Retina (tissue), 1 donor: ENCODE measurements around the gene LGALS3BP.
A peak's percentile ranks its signal among the peaks of the same experiment; 100 is the strongest.

Experiments
- DNase-seq: peaks from one replicate; pipeline ENCODE4 v3.0.0-alpha.2; 2016

The LGALS3BP gene

DNA sequence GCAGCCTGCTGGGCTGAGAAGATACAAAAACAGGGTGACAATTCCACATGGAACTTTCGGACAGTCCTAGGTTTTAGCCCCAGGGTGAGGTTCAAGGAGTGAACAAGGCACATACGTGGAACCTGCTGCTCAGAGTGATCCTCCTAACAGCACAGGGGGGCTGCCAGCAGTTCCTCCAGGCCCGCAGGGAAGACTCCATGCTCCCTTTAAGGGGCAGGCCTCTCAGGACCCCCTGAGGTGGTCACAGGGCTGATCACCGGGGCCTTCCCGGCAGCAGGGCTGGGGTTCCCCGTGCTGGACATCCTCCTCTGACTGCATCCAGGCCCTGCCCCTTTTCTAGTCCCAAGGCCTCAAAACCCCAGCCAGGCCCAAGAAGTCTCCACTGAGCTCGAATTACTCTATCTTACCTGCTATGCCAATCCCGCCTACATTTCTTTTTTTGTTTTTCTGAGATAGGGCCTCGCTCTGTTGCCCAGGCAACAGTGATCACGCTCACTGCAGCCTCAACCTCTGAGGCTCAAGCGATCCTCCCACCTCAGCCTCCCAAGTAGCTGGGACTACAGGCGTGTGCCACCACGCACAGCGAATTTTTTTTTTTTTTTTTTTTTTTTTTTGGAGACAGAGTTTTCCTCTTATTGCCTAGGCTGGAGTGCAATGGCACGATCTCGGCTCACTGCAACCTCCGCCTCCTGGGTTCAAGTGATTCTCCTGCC is 19.5 kb upstream of the LGALS3BP start:
- no peak for DNase-seq

DNA sequence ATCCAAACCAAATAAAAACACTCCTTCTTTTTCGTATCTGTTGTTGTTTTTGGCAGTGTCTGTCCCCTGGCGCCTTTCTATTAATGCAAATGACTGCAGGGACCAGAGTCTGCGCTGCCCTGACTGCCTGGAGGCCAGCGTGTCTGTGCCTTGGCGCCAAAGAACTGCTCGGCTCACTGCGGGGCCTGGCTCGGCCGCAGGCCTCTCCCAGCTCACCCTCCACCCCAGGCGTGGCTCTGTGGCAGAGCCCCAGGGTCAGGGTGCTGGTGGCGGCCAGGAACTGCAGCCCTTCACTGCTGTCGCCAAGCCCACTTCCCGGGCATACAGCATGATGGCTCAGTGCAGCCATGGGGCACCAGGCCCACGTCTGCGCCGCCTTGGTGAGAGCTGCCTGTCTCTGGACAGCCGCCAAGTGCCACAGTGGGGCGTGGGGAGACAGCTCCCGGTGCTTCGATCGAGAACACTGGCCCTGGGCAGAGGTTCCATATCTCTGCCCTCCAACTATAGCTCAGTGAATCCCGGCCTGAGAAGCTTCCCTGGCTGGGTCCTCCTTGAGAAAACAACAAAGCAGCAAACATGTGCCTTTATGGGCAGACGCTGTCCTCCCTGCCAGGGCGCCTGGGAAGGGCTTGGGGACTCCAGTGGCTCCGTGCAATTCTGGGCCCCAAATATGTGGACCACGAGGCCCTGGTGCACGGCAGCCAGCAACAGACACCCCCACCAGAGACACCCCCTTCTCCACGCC is 18.8 kb upstream of the LGALS3BP start:
- no peak for DNase-seq

DNA sequence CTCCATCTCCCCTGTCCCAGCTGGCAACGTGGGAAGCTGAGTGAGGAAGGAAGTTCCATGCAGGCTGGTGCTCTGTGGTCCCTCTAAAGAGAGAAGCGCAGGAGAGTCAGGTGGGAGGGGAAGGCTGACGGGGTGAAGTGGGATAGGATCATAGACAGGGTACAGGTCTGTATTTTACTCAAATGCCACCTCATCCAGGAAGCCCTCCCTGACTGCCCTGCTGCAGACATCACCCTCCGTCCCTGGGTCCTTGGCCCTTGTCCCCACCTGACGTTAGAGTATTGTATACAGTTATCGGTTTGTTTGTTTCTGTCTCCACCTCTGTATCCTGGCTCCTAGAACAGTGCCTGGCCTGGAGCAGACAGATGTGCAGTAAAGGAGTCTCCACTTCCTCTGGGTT is 18.2 kb upstream of the LGALS3BP start:
- DNase-seq: no peak

DNA sequence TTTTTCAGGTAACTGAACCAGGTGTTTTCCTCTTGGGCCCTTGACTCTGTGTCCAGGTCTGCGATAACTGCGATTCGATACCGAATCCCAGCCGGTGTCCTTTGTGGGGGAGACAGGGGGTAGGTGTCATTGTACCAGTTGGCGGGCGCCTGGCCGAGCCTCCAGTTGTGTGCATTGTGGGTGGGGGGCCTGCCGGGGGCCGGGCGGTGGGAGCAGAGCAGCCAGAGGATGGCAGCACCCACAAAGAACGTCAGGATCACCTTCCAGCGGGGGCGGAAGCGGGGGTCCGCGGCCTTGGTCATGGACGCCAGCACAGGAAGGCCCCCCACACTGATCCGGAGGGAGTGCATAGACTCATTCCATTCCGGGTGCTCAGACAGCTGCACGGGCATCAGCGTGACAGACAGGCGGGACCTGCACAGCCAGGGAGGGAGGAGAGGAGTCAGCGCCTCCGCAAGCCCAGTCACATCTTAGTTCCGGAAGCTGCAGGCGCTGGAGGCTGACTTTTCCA is 17.6 kb upstream of the LGALS3BP start:
- no peak for DNase-seq

DNA sequence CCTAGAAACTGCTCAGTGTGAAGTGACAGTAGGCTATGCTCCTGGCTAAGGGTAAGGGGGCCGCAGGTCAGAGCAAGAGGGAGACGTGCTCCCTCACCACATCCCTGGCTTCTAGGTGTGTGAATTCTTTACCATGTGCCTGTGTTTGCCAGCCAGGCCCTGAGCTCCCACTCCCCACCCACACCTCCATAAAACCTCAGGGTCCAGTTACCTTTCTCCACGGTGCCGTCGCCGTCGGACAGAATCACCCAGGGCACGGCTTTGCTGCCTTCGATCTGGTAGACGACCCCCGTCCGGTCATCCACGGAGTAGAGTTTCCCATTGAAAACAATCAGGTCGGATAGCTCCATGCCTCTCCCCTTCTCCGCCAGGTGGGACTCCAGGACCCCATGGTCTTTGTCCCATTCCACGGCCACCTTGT is 17.1 kb upstream of the LGALS3BP start:
- no peak for DNase-seq

DNA sequence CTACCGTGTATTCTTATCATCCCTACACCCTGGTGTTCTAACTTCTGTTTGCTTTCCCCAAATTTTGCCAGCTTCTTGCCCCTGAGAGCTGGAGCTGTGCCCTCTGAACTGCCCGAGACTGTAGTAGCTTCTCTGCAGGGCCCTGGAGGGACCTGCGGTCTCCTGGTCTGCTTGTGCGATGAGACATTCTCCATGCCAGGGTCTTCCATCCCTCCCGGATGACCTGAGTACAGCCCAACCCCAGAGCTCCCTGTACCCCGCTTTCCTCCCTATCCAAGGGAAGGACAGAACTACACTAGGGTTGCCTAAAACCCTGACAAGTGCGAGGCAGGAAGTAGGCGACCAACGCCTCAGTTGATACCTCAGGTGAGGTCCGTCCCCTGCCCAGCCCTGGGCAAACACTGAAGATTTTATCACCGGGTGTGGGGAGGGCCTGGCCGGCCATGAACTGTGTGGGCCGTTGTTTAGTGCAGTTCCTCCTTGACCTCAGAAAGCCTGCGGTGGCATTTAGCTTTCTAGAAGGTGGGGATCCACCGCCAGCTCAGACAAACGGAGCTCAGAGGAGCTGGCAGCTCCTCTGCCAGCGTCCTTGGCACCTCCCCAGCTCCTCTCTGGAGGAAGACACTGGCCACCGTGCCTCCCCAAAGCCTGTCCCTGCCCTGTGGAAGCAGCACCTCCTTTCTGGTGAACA is 16.2 kb upstream of the LGALS3BP start:
- DNase-seq: no peak

DNA sequence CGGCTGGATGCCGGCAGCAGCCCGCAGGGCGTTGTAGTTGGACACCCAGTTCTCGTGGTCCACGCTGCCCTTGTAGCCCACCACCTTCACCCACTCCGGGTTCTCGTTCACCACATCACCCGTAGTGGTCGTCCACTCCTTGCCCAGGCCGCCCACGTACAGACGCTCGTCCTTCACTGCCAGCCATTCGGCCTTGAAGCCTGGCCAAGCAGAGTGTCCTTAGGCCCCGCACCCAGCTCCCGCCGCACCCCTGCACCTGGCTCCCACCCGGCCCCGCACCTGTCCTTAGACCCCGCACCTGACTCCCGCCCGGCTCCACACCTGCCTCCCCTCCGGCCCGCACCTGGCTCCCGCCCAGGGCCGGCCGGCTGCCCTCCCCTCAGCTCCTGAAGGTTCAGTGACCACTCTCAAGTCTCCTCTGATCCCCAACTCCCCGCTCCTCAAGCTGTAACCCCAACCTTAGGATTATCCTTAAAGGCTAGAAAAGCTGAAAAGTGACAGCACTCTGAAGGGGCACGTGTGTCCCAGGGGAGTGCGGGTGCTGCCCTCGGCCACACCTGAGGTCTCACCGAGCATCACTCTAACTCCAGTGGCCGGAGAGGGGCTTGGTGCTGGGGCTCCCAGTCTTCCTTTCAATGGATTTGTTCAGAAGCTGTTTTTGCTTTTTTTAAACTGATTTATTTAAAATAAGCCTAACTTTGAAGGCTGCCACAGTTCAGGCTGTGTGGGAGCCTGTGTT is 15.5 kb upstream of the LGALS3BP start:
- no peak for DNase-seq

DNA sequence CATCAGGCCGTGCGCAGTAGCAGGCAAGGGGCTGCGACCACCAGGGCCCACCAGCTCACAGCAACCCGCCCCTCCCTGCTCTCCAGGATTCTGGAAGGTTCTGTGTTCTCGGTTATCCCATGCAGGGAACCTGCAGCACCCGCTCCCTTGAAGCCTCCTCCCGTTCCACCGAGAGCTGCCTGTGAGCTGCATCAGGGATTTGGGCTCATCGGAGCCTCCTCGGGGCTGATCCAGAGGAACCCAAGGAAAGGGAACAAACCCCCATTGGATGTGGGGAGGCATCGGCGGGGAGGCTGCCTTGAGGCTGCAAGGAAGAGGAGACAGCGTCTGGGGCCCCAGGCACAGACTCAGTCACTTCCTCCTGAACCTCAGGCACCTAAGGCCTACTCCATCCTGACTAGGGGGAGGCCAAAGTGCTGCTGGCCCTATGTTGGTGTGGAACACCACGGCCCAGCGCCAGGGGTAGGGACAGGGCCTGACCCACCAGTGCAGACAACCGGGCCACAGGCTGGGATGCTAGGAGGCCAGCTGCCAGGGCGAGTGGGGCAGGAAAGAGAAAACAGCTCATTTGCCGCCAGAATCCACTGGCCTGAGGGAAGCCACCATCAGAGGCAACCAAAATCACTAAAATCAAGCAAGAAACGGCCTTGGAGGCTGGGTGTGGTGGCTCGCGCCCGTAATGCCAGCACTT is 14.4 kb upstream of the LGALS3BP start:
- no peak for DNase-seq

DNA sequence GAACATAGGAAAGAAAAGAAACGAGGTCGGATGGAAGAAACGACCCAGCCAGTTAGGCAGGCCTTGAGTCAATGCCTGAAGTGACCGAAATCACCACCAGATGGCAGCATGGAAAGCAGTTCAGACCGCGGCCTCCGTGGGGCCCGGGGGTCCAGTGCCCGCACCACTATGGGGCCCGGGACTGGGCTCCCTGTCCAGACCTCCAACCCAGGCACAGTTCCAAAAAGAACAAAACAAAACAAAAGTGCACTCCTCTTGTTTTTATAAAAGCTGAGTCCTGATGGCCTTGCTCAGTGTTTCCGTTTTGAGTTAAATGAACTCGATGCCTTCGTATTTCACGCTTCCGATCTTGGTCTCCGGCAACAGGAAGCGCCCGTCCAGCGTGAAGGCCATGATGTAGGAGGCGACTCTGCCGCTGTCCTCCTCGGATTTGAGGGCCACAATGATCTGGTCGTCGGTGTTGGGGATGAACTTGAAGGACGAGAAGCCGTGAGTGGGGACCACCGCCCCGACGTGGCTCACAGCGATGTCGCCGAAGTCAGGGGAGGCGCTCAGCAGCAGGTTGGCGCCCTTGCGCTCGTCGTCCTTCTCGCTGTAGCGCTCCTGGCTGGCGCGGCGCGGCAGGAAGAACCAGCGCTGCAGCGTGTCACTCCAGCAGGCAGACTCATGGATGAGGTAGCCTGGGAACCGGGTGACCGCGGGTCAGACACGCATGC is 13.7 kb upstream of the LGALS3BP start:
- peak; percentile 65 for DNase-seq

DNA sequence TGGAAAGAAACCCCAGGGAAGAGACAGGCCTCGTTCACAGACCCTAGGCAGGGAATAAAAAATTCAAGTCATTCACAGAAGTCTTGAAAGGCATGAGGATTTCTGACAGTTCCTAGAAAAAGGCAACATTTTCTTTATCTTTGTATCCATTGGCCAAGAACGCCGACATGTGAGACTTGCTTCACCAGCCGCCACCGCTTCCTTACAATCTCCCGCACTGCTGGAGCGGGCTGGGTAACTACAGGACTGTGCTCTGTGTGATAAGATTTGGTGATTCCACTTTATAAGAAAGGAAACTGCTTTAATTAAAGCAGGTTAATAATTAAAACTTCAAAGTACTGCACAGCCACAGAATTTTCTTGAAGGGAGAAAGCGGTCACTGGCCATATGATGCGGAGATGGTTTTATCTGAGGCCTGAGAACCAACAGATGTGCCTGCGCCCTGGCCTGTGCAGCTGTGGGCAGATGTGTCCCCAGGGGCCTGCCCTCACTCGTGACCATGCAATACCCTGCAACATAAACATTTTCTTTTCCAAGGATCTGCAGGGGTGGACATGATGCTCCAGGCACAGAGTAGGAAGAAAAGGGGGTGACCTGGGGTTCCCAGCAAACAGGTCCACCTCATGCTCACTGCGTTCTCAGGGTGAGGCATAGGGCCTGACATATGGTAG is 13.0 kb upstream of the LGALS3BP start:
- no peak for DNase-seq

DNA sequence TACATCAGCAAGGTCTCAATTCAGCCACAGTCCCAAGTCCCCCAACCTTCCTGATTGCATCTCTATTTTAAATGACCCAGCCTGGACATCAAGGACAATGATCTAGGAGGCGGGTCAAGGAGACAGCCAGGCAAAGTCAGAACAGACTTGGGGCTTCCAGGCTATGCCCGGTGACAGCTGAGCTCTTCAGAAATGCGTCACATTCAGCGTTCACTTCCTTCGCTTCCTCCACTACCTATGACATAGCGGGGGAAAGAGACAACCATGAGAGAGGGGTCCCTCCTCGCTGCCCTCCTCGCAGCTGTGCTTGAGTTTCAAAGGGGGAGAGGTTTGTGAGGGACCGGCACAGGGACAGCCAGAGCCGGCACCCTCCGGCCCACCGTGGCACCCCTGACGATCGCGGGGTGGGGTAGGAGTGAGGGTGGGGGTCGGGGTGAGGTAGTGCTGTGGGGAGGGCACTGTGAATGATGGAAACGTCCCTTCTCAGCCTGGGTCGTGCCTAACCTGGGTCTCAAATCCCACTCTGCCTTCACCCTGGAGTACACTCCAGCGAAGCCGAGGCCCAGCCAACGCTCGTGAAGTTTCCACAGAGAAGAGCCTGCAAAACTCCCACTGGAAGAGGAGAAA is 12.3 kb upstream of the LGALS3BP start:
- no peak for DNase-seq

DNA sequence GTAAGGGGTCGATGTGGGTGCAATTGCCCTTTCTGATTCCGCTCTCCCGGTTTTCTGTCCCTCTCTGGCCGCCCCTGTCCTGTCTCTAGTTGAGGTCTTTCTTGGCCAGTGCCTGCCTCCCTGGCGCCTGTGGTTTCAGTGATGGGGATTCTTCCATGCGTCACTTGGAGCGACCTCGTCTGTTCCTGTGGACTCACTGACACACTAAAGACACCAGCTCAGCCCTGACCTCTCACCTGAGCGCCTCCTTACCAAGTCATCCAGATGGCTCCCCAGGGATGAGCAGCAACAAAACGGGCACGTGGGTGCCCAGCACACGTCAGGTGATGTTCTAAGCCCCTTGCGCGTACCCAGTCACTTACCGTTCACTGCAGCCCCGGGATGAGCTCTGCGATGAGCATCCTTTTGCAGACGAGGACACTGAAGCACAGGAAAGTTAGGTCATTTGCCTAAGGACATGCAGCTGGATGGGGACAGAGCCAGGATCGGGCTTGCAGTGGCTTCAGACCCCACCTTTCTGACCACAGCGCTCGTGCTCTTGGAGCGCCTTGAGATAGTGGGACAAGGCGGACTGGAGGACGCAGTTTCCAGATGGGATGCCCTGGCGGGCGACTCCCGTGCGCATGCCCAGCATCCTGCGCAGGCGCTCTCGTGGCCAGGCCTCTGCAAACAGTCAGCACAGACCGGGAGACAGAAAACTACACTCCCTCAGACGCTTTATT is 11.5 kb upstream of the LGALS3BP start:
- DNase-seq: no peak

DNA sequence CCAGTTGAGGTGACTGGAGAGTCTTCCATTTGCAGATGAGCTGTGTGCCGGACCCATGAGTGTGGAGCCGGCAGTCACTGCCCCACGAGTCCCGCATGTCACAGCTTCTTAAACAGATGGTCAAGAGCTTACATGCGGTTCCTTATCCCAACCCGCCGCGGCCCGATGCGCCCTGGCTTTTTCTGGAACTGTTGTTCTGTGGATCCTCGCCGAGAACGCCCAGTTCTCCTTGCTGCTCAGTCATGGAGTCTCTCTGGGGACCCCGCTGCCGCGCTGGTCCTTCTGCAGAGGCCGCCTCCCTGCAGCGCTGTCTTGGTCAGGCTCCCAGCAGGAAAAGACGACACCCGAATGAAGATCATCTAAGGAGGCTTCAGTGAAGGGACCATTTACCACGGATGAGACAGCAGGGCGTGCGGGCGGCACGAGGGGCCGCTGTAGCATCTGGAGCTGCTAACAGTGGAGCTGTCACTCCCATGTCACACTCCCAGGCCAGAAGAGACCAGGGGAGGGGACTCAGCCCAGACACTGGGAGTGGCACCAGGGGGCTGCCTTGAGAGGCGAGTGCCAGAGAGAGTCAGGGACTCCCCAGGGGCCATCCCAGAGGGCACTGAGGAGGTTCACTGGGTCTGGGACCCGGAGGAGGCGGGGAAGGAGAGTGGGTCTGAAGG is 10.8 kb upstream of the LGALS3BP start:
- no peak for DNase-seq

DNA sequence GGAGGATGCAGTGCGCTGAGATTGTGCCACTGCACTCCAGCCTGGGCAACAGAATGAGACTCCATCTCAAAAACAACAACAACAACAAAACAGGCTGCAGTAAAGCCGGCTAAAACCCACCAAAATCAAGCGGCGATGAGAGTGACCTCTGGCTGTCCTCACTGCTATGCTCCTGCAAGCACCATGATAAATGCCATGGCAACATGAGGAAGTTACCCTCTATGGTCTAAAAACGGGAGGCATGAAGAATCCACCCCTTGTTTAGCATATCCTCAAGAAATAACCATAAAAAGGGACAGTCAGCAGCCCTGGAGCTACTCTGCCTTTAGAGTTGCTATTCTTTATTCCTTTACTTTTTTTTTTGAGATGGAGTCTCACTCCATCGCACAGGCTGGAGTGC is 8.4 kb upstream of the LGALS3BP start:
- DNase-seq: no peak

DNA sequence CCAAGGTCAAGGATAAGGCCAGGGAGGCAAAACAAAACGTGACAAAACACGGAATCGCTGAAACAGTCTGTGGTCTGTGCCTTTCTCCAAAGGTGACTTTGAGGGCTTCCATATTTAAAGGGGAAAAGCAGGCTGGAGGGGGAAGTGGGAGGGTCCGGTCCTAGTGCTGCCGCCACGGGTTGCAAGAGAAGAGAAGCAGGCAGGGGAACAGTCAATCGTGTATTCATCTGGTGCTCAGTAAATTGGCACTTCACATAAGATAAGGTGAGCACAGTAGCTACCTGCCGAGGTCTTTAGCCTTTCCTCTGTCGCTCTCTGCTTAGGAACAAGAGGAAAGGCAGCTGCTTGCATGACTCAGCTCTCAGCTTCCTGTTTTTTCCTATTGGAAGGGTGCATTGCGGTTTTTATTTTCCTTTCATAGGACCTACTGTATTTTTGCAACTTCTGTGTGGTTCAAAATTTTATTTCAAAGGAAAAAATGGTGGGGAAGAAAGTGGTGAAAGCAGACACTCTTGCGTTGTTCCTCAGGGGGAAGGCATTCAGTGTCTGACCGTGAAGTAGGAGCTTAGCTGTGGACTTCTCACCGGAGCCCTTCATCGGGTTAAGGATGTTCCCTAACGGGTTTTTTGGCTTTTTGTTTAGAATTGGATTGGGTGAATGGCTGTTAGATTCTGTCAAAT is 7.1 kb upstream of the LGALS3BP start:
- peak; percentile 18 for DNase-seq

DNA sequence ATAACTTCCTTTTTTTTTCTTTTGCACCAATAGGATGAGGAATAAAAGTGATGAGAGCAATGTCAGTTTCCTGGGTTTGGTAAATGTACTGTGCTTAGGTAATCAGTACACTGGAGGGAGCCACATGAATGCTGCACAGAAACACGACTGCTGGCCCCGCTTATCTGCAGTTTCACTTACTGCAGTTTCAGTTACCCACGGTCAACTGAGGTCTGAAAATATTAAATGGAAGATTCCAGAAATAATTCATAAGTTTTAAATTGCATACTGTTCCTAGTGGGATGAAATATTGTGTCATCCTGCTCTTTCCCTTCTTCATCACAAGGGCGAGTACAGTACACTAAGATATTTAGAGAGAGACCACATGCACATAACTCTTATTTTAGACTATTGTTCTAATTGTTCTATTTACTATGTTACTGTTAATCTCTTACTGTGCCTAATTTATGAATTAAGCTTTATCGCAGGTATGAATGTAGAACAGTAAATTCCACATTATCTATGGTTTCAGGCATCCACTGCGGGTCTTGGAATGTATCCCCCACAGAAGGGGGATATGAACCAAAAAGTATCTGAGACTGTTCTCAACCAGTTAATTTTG is 6.4 kb upstream of the LGALS3BP start:
- DNase-seq: no peak

DNA sequence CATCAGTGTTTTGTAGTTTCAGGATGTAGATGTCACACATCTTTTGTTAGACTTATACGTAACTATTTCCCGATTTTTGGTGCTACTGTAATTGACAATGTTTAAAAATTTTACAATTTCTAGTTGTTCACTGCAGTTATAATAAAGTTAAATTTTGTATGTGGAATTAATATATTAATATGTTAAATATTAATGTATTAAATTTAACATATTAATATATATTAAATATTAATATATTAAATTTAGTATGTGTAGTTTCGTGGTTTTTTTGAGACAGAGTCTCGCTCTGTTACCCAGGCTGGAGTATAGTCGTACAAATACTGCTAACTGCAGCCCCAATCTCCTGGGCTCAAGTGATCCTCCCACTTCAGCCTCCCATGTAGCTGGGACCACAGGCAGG is 5.7 kb upstream of the LGALS3BP start:
- DNase-seq: no peak
